ENCODE measurements around the gene XPNPEP3. TPM values are rescaled to one million over a fixed set of nuclear protein-coding genes. Genes with fewer than 3 reads are reported as not detected.
A peak's percentile ranks its signal among the peaks of the same experiment; 100 is the strongest.

The XPNPEP3 gene
- total and polyA plus RNA-seq, 2 of the 4 experiments (the other 2 are of a cell fraction), result 9.3 to 10.9 TPM

- BruUV-seq (replicated peaks), result no TSS peak
- ATAC-seq (ENCODE audit: low read depth) (no peak), DNase-seq (no peak)
- H3K14ac ChIP-seq (replicated peaks; ENCODE audit: low read depth, low read length), result no peak overlapping the region
- peak overlapping the region; percentile 97 for H3K4me2 ChIP-seq (ENCODE audit: low read depth, low read length)
- H2AK5ac ChIP-seq (ENCODE audit: low read depth, low read length), result no peak overlapping the region
- H3K23ac ChIP-seq (ENCODE audit: low read depth, low read length), result peak overlapping the region; percentile 69; the same call in 1 of the 2 replicates
- TF ChIP-seq RAD21 (IDR thresholded peaks at IDR 0.05; ENCODE audit: low read length) (no peak), CHD1 (IDR thresholded peaks at IDR 0.05; ENCODE audit: low read depth, low read length) (no peak), RCOR1 (IDR thresholded peaks at IDR 0.05; ENCODE audit: insufficient replicate concordance, low read length) (no peak), MAFK (IDR thresholded peaks at IDR 0.05; ENCODE audit: low read depth, low read length) (no peak)
- no peak overlapping the region for H3K4me3 ChIP-seq (ENCODE audit: insufficient read depth, low read depth, low read length)
- H3K4me1 ChIP-seq (ENCODE audit: control insufficient read depth, insufficient read depth, low read length), result no peaks in the 10 kb centered on the region
- no peak overlapping the region for H2AFZ ChIP-seq (replicated peaks; ENCODE audit: low read length, poor library complexity)
- H3K79me1 ChIP-seq (ENCODE audit: low read depth in 1 of 2, low read length in 2 of 2), result peaks cover 39% of the 10 kb centered on the region in 2 experiments
- H3K9me1 ChIP-seq (ENCODE audit: insufficient read depth, low read length), result peaks cover 9% of the 10 kb centered on the region
- H3K56ac ChIP-seq (ENCODE audit: extremely low read depth, insufficient read depth, low read length), result no peak overlapping the region
- intact Hi-C loops (cut with micrococcal nuclease), result loop anchor here (2.0 kb wide), 1 partner anchor 135 kb away; no protein-coding TSS in a partner anchor
- H3K9me3 ChIP-seq (ENCODE audit: control insufficient read depth, insufficient read depth, low read length), result no peaks in the 10 kb centered on the region
- no peaks in the 10 kb centered on the region for H3K36me3 ChIP-seq (ENCODE audit: control insufficient read depth, insufficient read depth, low read length)
- no peak overlapping the region for H2AK9ac ChIP-seq (replicated peaks; ENCODE audit: low read depth, low read length, poor library complexity)
- dilution Hi-C loops (cut with HindIII; ENCODE audit: low sequenced_read_pairs, unreplicated experiment), result no loop called here
- no peak overlapping the region for H4K91ac ChIP-seq (ENCODE audit: insufficient read depth, low read depth, low read length)
- no peak overlapping the region for H4K5ac ChIP-seq (ENCODE audit: low read depth, low read length)
- no peak overlapping the region for H4K8ac ChIP-seq (ENCODE audit: low read depth in 2 of 2, low read length in 2 of 2)
- in situ Hi-C loops (cut with MboI; ENCODE audit: low sequenced_read_pairs), result no loop called here
- H2BK20ac ChIP-seq (ENCODE audit: low read depth, low read length), result no peak overlapping the region
- H3K9ac ChIP-seq (ENCODE audit: low read depth, low read length), result no peak overlapping the region
- H3K4ac ChIP-seq (ENCODE audit: low read depth, low read length), result no peak overlapping the region
- 100% methylated on average over 2 of the region's 4 CpGs; no CpG with 5 or more reads in 1 of the 2 experiments for WGBS, 2 experiments (ENCODE audit: extremely low coverage in 2 of 2, insufficient read length in 1 of 2)
- no peak overlapping the region for H3K18ac ChIP-seq (ENCODE audit: low read depth, low read length)
- no peak overlapping the region for H2BK5ac ChIP-seq (ENCODE audit: low read depth, low read length, poor library complexity, severe bottlenecking)
- no peaks in the 10 kb centered on the region; the same call in 1 of the 2 replicates for H4K20me1 ChIP-seq (ENCODE audit: insufficient read depth, low read length)
- H3K27ac ChIP-seq (ENCODE audit: insufficient read depth, low read length), result no peak overlapping the region
- ChIA-PET CTCF (interaction anchor here (1.1 kb wide), 1 partner anchor 8 kb away, joined by 3 read pairs; no protein-coding TSS in a partner anchor), POLR2A (ENCODE audit: unreplicated experiment) (no interaction called here)
- no peak overlapping the region for H2BK15ac ChIP-seq (ENCODE audit: low read depth, low read length)
- no peaks in the 10 kb centered on the region for H3K27me3 ChIP-seq (ENCODE audit: control insufficient read depth, insufficient read depth, low read length)
- H2BK120ac ChIP-seq (ENCODE audit: low read depth, low read length), result no peak overlapping the region
Observed at GRCh38 chr22:40817737-40818136, 39.2 kb upstream of the XPNPEP3 start.
